HepG2 (cell line): ENCODE data around the gene JMJD8. TPM values are rescaled to one million over a fixed set of nuclear protein-coding genes. Genes with fewer than 3 reads are reported as not detected.

ENCODE experiments used
- CEBPB ChIP-seq: IDR thresholded peaks from 2 replicates; pipeline ENCODE4 v1.6.1; 2011; ENCODE audit warnings: low read depth, low read length, improper control_type of control experiment, borderline replicate concordance
- DRAP1 ChIP-seq: IDR thresholded peaks from 2 replicates; pipeline ENCODE4 v1.6.1; 2016; ENCODE audit warnings: missing genetic modification reagents, missing compliant biosample characterization
- FOXO4 ChIP-seq: sonication (generic); formaldehyde crosslinking; conservative IDR thresholded peaks from 2 replicates; pipeline ENCODE4 v1.8.1; 2023; ENCODE audit warnings: missing genetic modification reagents
- IRX3 ChIP-seq: sonication (generic); formaldehyde crosslinking; IDR thresholded peaks from 2 replicates; pipeline ENCODE4 v1.8.1; 2023; ENCODE audit warnings: mild to moderate bottlenecking, low read depth, missing genetic modification reagents, borderline replicate concordance
- MTA3 ChIP-seq: sonication (generic); formaldehyde crosslinking; IDR thresholded peaks from 2 replicates; pipeline ENCODE4 v1.4.0; 2020; ENCODE audit warnings: missing genetic modification reagents
- PBX2 ChIP-seq: IDR thresholded peaks from 2 replicates; pipeline ENCODE4 v1.6.1; 2016; ENCODE audit warnings: control low read depth
- SMAD3 ChIP-seq: sonication (generic); formaldehyde crosslinking; IDR thresholded peaks from 2 replicates; pipeline ENCODE4 v1.4.0; 2020; ENCODE audit warnings: missing genetic modification reagents
- U2AF2 ChIP-seq: fragments of 200-400 bp; formaldehyde crosslinking; IDR thresholded peaks from 2 replicates; pipeline ENCODE4 v1.6.1; 2017; ENCODE audit warnings: low read depth, mild to moderate bottlenecking, low read length
- ZBTB1 ChIP-seq: sonication (generic); formaldehyde crosslinking; IDR thresholded peaks from 2 replicates; pipeline ENCODE4 v1.4.0; 2020; ENCODE audit warnings: missing genetic modification reagents, borderline replicate concordance
- ZFP36 ChIP-seq: fragments of 150-350 bp; IDR thresholded peaks from 2 replicates; pipeline ENCODE4 v1.6.1; 2018; ENCODE audit warnings: borderline replicate concordance, low read length, low read depth; ENCODE audit not compliant: partially characterized antibody
- ZFYVE20 ChIP-seq: sonication (generic); formaldehyde crosslinking; IDR thresholded peaks from 2 replicates; pipeline ENCODE4 v1.8.0; 2023; ENCODE audit warnings: low read depth, mild to moderate bottlenecking, moderate library complexity, missing genetic modification reagents, borderline replicate concordance
- ZKSCAN1 ChIP-seq: fragments of 150-350 bp; IDR thresholded peaks from 2 replicates; pipeline ENCODE4 v1.6.1; 2014; ENCODE audit warnings: low read length
- ZNF121 ChIP-seq: sonication (generic); formaldehyde crosslinking; IDR thresholded peaks from 2 replicates; pipeline ENCODE4 v1.5.0; 2020; ENCODE audit warnings: mild to moderate bottlenecking, missing genetic modification reagents
- ZNF142 ChIP-seq: sonication (generic); formaldehyde crosslinking; IDR thresholded peaks from 2 replicates; pipeline ENCODE4 v1.4.0; 2020; ENCODE audit warnings: missing genetic modification reagents
- ZNF276 ChIP-seq: sonication (generic); formaldehyde crosslinking; IDR thresholded peaks from 2 replicates; pipeline ENCODE4 v1.4.0; 2020; ENCODE audit warnings: mild to moderate bottlenecking, low read depth, missing genetic modification reagents
- ZNF460 ChIP-seq: sonication (generic); formaldehyde crosslinking; IDR thresholded peaks from 2 replicates; pipeline ENCODE4 v1.5.1; 2020; ENCODE audit warnings: missing genetic modification reagents, mild to moderate bottlenecking, borderline replicate concordance
- ZNF761 ChIP-seq: sonication (generic); formaldehyde crosslinking; conservative IDR thresholded peaks from 2 replicates; pipeline ENCODE4 v1.4.0; 2020; ENCODE audit warnings: mild to moderate bottlenecking, missing genetic modification reagents
- polyA plus RNA-seq, 8 experiments: library from polyadenylated mRNA; depleted of rRNA in 3 of 8; stranded (reverse) in 7 of 8; unstranded in 1 of 8; fragments of >200 nt; fragmentation: Illumina TruSeq in 4 of 8; extraction: Trizol in 4 of 8; gene quantifications; 2 replicates each; pipeline versions ENCODE4 v1.2.1 to v1.2.3, GENCODE V29; 2011 to 2016; ENCODE audit warnings: low read depth in 4 of 8, missing spikeins in 1 of 8, mixed read lengths in 1 of 8; ENCODE audit not compliant: insufficient read depth in 1 of 8
- total RNA-seq, 5 experiments: library from RNA; depleted of rRNA; stranded (reverse); fragments of >200 nt; fragmentation: Illumina TruSeq; extraction: Trizol; gene quantifications; 2 replicates each; pipeline ENCODE4 v1.2.3, GENCODE V29; 2016; ENCODE audit warnings: low read depth in 1 of 5

Gene JMJD8
- total and polyA plus RNA-seq, 2 of the 13 experiments (the other 11 are each of a cell fraction or from before 2014, with no cell fraction given), result 2.6 to 11.8 TPM

- TF ChIP-seq ZNF142 (CRISPR knock-in tag) (peak; percentile 90; the same call in 1 of the 2 replicates), ZNF761 (CRISPR knock-in tag) (no peak; the same call in 1 of the 2 replicates), MTA3 (CRISPR knock-in tag) (no peak), U2AF2 (no peak), ZNF121 (CRISPR knock-in tag) (no peak), ZNF276 (no peak), DRAP1 (CRISPR knock-in tag) (no peak), ZFP36 (no peak), PBX2 (CRISPR knock-in tag) (no peak), SMAD3 (CRISPR knock-in tag) (no peak), IRX3 (CRISPR knock-in tag) (no peak), ZKSCAN1 (no peak), ZFYVE20 (CRISPR knock-in tag) (no peak), ZBTB1 (CRISPR knock-in tag) (no peak), ZNF460 (CRISPR knock-in tag) (no peak), CEBPB (no peak), FOXO4 (CRISPR knock-in tag) (no peak)
These were observed 41.7 kb downstream of the JMJD8 start (continued) for GRCh38 chr16:642189-643049.
